Caki2 (cell line): Measurements from ENCODE around the gene TK2. TPM values are rescaled to one million over a fixed set of nuclear protein-coding genes. Genes with fewer than 3 reads are reported as not detected.
"Not testable (repeated sequence)": the region's sequence is repeated elsewhere in the genome, so short reads cannot be mapped to it uniquely, and the experiment has no call there.

ENCODE experiments used
- DNase-seq: peaks from one replicate; pipeline ENCODE4 v3.0.0-alpha.2; 2015; ENCODE audit warnings: low read depth
- in situ Hi-C: cut with HindIII; loops from 2 replicates; pipeline ENCODE4 v1.10.0; 2016; ENCODE audit warnings: low sequenced_read_pairs, low pct_unique_long_range_greater_than_20kb, mixed read lengths
- total RNA-seq: library from RNA; depleted of rRNA; stranded (reverse); fragments of >200 nt; shearing (Covaris generic); gene quantifications from 2 replicates; pipeline ENCODE4 v1.2.3, GENCODE V29; 2014; ENCODE audit warnings: low replicate concordance

TK2 gene
- total RNA-seq, 1 experiment from 2014 or later = 18.2 TPM

GRCh38 chr16:66576296-66576695, 26.4 kb upstream of the TK2 start:
- in situ Hi-C loops = no loop called here

DNA sequence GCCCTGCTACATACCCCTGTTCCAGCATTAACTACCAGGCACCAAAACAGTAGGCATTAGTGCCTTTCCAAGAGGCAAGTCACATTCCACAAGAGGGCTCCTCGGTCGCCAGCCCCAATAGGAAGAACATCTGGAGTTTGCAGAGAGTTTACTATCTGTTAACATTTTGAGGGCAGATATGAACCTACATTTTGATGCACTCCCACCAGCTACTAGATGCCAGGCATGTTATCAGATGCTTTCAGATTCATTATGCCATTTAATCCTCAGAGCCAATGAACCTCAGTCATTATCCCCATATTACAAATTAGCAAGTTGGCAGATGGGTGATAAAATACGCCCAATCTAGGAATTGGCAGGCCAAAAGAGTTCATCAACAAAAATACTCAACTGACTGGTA, 25.1 kb upstream of the TK2 start:
- in situ Hi-C loops = no loop called here
- DNase-seq = no peak

More at GRCh38 chr16:66576296-66576695, 26.4 kb upstream of the TK2 start:
- DNase-seq = no peak

GRCh38 chr16:66574531-66574930, 24.6 kb upstream of the TK2 start:
- no peak for DNase-seq
- in situ Hi-C loops = no loop called here

DNA sequence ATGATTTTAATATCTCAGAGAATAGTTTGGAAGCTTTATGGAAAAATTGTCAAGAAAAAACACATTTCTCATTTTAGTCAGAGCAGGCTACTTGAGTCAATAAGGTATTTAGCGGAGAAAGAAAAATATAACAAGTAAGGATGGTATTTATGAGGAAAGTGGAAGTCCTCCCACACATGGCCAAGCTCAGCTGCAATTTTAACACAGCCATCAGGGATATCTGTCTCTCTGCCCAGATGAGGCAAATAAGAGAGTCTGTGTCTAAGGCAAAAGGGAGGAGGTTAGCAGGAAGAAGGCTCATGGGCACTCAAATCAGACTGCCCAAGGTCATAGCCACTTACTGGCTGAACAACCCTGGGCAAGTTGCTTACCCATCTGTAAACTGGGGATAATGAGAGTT, 24.2 kb upstream of the TK2 start:
- no peak for DNase-seq
- in situ Hi-C loops = no loop called here

- in situ Hi-C loops = no loop called here
- DNase-seq = no peak
These were observed 22.4 kb upstream of the TK2 start for GRCh38 chr16:66572356-66572755.

DNA sequence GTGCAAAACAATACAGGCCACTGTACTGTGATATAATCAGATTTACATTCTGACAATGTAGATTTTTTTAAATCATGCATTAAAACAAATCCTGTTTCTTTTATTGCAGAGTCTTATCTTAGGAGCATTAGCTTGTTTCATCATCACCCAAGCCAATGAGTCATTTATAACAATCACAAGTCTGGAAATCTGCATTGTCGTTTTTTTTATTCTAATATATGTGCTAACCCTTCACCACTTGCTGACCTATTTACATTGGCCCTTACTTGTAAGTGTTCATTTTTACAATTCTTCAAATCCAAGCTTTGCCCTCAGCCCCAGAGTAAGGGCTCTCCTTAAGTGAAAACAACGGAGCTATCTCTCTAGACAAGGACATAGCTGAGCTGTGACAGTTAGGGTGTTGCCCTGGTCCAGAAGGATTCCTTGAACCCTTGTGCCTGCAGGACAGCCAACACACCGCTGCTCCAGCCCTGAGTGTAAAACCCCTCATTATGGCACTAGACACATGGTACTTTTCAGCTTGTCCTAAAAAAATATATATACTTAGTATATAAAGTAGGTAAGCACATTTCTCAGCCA, 20.0 kb upstream of the TK2 start:
- peak; percentile 35 for DNase-seq
- in situ Hi-C loops = no loop called here

DNA sequence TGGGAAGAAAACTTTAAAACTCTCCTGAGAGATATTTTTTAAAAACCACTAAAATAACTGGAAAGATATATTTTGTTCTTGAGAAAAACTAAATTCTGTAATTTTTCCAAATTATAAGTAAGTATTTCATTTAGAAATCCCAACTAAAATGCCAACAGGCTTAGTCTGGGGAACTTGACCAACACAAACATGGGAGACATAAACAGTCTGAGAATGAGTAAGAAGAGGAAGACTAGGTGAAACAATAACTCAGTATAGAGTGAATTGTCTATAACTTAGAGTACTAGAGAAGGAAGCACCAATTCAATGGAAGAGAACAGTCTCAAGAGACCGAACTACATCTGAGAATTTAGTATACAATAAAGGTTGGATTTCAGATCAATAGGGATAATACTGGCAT, 19.2 kb upstream of the TK2 start:
- in situ Hi-C loops = no loop called here
- no peak for DNase-seq

DNA sequence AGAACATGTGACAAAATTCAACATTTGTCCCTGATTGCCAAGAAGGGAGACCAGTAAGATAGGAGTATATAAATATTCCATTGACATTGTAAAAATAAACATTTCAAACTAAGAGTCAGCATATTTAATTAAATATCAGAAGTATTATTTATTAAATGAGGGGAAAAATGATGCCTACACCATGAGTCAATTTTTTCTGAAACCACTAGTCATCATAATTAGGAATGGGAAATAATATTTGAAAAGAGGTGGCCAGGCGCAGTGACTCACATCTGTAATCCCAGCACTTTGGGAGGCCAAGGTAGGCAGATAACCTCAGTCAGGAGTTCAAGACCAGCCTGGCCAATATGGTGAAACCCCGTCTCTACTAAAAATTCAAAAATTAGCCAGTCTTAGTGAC, 18.4 kb upstream of the TK2 start:
- in situ Hi-C loops = no loop called here
- DNase-seq = no peak

DNA sequence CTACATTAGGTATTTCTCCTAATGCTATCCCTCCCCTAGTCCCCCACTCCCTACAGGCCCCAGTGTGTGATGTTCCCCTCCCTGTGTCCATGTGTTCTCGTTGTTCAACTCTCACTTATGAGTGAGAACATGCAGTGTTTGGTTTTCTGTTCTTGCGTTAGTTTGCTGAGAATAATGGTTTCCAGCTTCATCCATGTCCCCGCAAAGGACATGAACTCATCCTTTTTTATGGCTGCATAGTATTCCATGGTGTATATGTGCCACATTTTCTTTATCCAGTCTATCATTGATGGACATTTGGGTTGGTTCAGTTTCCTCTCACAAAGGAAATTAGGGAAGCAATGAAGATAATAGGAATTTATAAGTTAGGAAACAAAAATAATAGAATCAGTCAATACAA, 17.3 kb upstream of the TK2 start:
- in situ Hi-C loops, DNase-seq: not testable (repeated sequence)

DNA sequence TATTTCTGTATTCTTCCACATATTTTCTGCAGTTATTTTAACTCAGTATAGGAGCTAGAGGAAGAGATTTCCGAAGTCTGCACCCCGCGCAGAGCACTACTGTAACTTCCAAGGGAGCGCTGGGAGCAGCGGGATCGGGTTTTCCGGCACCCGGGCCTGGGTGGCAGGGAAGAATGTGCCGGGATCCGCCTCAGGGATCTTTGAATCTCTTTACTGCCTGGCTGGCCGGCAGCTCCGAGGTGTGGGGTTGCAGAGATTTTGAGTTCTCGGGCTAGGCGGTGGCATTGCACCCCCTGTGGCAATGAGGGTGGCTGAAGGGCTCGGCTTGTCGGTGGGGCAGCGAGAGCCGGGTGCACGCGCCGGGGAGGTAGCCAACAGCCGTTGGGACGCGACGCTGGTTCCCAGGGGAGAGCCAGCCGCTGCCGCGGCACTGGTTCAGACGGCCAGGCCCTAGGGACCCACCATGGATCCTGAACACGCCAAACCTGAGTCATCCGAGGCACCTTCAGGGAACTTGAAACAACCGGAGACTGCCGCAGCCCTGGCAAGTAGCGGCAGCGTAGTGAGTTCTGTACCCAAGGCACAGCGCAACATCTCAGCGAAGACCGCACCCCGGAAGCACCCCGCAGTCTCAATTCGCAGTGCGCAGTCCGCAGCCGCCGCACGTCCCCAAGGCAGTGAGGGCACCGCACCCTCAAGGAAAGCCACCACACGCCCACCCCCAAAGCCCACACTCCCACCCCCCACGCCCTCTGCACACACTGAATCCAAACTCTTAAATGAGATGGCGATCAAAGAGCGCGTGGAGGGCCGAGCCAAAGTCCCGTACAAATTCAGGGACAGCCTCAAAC, 16.4 kb upstream of the TK2 start, which contains the start of gene CMTM1:
CMTM1 (plus strand) TSS at position 389 of the 851 bp plus-strand sequence; CDS start at position 464, 75 bp downstream.
- in situ Hi-C loops = no loop called here

DNA sequence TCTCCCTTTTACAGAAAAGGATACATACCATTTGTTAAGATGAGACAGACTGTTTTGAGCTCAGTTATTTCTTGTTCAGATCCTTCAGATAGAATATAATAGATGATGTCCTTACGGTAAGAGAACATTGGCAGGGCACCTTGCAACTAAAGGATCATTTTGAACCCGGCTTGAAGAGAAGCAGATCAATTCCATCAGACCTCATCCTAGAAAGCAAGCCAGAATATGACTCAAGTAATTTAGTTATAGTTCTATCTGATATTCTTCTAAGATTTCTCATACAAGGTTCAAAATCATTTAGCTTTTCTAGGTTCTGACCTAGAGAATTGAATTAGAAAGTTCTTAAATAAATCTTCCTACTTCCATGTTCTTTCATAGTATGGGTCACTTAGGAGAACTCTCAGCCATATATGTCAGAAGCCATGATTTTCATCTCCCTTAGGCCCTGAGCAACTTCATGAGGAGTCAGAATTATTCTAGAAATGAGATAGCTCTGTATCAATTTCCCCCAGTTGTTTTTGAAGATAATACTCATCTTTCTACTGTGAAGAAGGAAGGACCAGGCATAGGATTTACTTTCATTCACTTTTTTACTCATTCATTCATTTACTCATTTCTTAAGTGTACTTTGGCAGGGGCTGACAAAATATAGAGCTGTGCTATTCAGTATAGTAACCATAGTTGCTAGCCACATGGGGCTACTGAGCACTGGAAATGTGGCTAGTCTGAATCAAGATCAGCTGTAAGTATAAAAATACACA, 13.8 kb upstream of the TK2 start:
- no peak for DNase-seq
- in situ Hi-C loops = no loop called here

More for the DNA sequence above, 16.4 kb upstream of the TK2 start, which contains the start of gene CMTM1:
- DNase-seq = no peak

- no peak for DNase-seq
- in situ Hi-C loops = no loop called here
These were observed 13.1 kb upstream of the TK2 start for GRCh38 chr16:66562986-66563385.

DNA sequence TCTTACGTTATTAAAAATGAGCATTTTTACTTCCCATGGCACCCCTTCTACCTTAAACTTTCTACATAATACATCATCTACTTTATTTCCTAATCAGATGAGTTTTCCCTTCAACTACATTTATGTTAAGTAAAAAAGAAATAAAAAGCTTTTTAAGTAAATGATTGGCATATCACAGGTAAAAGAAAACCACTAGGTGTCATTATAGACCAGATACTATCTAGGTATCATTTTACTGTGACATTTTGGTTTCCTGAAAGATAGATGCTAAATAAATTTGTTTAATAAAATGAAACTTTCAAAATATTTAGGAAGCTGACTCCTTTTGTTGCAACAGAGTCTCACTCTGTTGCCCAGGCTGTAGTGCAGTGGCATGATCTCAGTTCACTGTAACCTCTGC, 12.5 kb upstream of the TK2 start:
- no peak for DNase-seq
- in situ Hi-C loops = no loop called here

GRCh38 chr16:66561381-66562080, 11.6 kb upstream of the TK2 start:
- no peak for DNase-seq
- in situ Hi-C loops = no loop called here

- no peak for DNase-seq
- in situ Hi-C loops = no loop called here
These were observed 10.2 kb upstream of the TK2 start for GRCh38 chr16:66560107-66560506.

GRCh38 chr16:66554495-66554894, 4.6 kb upstream of the TK2 start:
- DNase-seq = no peak
- in situ Hi-C loops = no loop called here

- DNase-seq = no peak
These were observed 4.1 kb upstream of the TK2 start for GRCh38 chr16:66554021-66554420.

GRCh38 chr16:66553223-66553622, 3.3 kb upstream of the TK2 start:
- in situ Hi-C loops = no loop called here
- no peak for DNase-seq

More at GRCh38 chr16:66554021-66554420, 4.1 kb upstream of the TK2 start:
- in situ Hi-C loops = no loop called here
